ENCODE data around the gene AP3S2.
"Not testable (repeated sequence)": the region's sequence is repeated elsewhere in the genome, so short reads cannot be mapped to it uniquely, and the experiment has no call there.

AP3S2 gene

DNA sequence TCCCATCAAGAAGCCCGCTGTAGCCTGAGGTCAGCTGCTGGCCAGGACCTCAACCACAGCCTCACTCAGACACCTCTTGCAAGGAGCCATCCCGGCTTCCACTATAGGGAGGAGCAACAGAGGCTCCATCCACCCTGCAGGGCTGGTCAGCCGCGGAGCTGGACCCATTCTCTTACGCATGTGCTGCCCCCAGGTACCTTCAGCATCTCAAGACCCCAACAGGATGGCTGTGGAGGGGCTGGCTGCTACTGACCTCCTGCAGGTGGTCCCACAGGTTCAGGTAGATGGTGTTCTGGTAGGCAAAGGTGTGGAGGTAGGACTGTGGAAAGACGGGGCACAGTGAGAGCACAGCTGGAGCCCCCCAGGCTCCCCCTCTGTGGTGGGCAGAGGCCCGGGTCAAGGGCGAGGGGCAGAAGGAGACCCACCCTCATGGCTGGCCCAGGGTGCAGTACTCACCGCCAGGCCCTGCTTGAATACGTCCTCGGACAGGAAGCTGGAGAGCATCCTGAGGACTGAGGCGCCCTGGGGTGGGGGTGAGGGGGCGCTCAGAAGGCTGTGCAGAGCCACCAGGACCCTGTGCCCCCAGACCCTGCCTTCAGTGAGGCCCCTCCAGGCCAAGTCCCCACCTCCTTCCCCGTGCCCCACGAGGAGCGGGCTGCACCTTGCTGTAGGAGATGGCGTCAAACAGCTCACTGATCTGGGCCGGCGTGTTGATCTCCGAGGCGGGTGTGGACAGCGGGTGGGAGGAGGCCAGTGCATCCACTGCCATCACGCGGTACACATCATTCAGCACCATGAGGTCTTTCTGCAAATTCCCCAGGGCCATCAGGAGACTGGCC, 90.6 kb downstream of the AP3S2 start:
- no peak for DNase-seq (ENCODE audit: low read depth in 3 of 3, low spot score in 1 of 3)

GRCh38 chr15:89802231-89802928, 91.4 kb downstream of the AP3S2 start:
- DNase-seq (ENCODE audit: low read depth in 3 of 3, low spot score in 1 of 3): no peak

GRCh38 chr15:89801471-89802195, 92.2 kb downstream of the AP3S2 start:
- no peak for DNase-seq (ENCODE audit: low read depth in 3 of 3, low spot score in 1 of 3)

GRCh38 chr15:89799918-89800498, 93.8 kb downstream of the AP3S2 start:
- no peak for DNase-seq (ENCODE audit: low read depth in 3 of 3, low spot score in 1 of 3)

DNA sequence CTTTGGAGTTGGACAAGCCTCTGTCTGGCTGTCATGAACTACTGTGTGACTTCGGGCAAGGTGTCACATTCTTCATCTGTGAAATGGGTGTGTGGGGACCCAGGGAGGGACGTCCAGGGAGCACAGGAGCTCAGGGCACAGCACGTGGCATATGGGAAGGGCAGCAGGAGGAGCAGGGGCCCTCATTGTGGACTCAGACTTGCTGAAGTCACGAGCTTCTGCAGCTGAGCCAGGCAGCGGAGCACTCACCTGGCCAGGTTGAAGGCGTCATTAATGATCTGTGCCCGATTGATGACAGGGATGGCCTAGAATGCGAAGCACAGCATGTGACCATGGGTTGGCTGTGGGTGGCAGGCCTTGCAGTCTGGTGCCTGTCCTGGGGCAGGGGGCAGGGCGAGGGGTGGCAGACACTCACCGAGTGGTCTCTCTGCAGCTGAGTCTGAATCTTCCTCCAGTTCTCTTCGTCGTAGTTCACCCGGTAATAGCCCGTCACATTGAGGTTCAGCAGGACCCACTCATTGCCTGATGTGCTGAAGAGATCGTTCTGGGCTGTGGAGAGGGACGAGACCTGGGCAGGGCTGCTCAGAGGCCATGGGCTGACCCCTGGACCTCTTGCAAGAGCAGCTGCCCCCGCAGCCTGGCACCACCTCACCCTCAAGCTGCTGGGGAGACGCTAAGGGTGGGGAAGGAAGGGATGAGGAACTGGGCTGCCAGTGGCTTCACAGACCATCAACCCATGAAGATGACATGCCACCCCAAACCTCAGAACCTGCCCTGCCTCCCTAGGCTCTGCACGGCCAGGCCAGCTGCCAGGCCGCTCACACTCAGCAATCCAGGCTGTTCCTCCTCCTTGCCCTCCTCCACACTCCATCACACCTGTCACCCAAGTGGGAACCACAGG, 94.5 kb downstream of the AP3S2 start:
- DNase-seq (ENCODE audit: low read depth in 3 of 3, low spot score in 1 of 3): no peak

GRCh38 chr15:89797678-89798201, 96.1 kb downstream of the AP3S2 start:
- no peak for DNase-seq (ENCODE audit: low read depth in 3 of 3, low spot score in 1 of 3)

DNA sequence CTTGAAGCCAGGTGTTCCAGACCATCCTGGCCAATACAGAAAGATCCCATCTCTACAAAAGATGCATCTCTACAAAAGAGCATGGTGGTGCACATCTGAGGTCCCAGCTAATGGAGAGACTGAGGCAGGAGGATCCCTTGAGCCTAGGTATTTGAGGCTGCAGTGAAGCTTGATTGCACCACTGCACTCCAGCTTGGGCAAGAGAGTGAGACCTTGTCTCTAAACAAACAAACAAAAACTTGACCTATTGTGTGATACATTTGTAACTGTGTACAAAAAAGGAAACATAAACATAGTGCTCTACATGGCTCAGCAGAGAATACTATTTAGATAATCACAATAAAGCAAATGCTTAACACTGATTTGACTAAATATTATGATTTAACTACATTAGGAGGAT, 97.8 kb downstream of the AP3S2 start:
- DNase-seq (ENCODE audit: low read depth in 3 of 3, low spot score in 1 of 3): no peak

GRCh38 chr15:89794627-89795241, 99.1 kb downstream of the AP3S2 start:
- no peak for DNase-seq (ENCODE audit: low read depth in 3 of 3, low spot score in 1 of 3)

GRCh38 chr15:89792106-89792805, 101.5 kb downstream of the AP3S2 start:
- no peak for DNase-seq (ENCODE audit: low read depth in 3 of 3, low spot score in 1 of 3)

DNA sequence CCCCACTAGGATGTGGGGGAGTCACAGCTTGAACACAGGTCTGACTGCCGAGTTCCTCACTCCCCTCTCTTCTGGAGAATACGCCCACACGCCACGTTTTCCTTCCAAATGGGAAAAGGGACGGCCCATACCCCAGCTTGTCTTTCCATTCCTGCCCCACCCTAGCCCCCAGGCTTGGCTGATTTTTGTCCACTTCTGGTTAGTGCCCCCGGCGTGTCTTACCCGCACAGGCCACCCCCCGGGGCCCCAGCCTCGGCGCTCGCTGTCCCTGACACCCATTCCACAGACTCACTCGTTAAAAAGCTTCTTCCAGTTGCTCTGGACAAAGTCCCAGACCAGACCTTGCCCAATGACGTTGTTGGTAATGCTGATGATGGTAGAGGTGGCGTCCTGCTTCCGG, 103.1 kb downstream of the AP3S2 start:
- no peak for DNase-seq (ENCODE audit: low read depth in 3 of 3, low spot score in 1 of 3)

- no peak for DNase-seq (ENCODE audit: low read depth in 3 of 3, low spot score in 1 of 3)
Measured at GRCh38 chr15:89790206-89790605, 103.6 kb downstream of the AP3S2 start.

- DNase-seq (ENCODE audit: low read depth in 3 of 3, low spot score in 1 of 3): not testable (repeated sequence)
Measured at GRCh38 chr15:89788585-89788984, 105.2 kb downstream of the AP3S2 start.

DNA sequence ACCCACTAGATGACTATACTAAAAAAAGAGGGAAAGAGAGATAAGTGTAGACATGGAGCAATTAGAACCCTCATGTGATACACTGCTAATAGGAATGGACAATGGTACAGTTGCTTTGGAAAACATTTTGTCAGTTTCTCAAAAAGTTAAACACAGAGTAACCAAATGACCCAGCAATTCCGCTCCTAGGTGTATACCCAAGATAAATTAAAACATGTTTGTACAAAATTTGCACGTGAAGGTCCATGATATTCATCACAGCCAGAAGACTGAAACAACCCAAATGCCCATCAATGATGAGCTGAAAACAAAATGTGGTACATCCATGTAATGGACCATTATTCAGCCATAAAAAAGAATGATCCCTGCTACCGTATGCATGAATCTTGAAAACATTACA, 105.8 kb downstream of the AP3S2 start:
- no peak for DNase-seq (ENCODE audit: low read depth in 3 of 3, low spot score in 1 of 3)

GRCh38 chr15:89785774-89786140, 108.0 kb downstream of the AP3S2 start:
- no peak for DNase-seq (ENCODE audit: low read depth in 3 of 3, low spot score in 1 of 3)

DNA sequence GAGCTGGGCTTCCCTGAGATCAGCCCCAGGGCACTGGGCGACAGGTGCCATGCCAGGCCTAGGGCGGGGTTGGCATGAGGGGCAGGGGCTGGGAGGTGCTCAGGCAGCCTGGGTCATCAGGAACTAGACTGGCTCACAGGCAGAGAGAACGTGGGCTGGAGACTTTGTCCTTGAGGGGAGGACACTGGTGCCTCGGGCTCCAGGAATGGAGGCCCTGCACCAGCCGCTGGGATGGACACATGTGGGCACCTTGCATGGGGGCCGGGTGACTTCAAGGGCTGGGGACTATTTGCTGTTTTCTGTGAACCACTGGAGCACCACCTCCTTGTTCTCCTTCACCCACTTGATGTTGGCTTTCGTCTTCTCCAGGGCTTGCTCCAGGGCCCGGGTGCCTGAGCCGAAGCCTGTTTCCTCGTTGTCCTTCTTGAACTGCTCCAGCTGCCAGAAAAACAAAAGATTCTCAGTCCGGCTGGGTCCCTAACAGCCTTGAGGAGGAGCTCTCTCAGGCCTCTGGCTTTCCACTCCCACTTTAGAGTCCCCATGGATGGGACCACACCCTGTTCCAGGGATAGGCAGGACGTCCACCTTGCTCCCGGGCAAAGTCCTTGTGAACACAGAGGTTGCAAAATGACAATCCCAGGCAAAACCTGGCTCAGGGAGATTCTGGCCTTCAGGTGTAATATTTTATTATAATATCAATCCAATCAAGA, 108.6 kb downstream of the AP3S2 start:
- no peak for DNase-seq (ENCODE audit: low read depth in 3 of 3, low spot score in 1 of 3)

DNA sequence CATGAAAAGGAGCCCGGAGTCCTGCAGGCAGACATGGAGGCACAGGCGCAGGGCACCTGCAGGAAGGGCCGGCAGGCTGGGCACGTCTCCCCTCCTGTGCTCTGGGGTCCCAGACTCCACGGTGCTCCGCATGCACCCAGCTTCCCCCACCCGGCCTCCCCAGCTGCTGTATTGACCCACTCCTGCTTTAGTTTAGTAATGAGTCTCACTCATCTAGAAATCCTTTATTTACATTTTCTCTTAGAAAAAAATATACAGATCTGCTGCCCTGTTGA, 109.2 kb downstream of the AP3S2 start:
- DNase-seq (ENCODE audit: low read depth in 3 of 3, low spot score in 1 of 3): no peak

GRCh38 chr15:89783861-89784685, 109.7 kb downstream of the AP3S2 start:
- DNase-seq (ENCODE audit: low read depth in 3 of 3, low spot score in 1 of 3): no peak
